ENCODE results near the gene TAS2R20. TPM values are rescaled to one million over a fixed set of nuclear protein-coding genes. Genes with fewer than 3 reads are reported as not detected.

TAS2R20 gene
- total RNA-seq, 1 experiment from 2014 or later = 0.81 TPM

DNA sequence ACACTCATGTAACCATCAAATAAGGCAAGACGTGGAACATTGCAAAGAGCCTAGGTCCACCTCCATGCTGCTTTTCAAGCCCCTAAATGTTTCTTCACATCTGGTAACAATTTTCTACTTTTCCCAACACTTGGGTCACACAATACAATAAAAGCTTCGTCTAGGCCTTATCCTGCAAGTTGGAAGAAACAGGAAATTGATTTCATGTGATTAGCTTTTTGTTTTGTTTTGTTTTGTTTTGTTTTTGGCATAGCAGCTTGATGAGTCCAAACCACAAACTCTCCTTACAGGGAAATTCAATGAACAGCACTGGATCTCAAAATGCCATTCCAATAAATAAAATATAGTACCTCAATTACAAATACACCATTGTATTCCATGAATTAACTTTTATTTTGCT is 30.7 kb downstream of the TAS2R20 start (continued):
- TF ChIP-seq TP53 (CRISPR knock-in tag; IDR thresholded peaks at IDR 0.05) (no peak), ATF6 (CRISPR knock-in tag; IDR thresholded peaks at IDR 0.05) (no peak), MXD4 (CRISPR knock-in tag; IDR thresholded peaks at IDR 0.05; ENCODE audit: borderline replicate concordance) (no peak), NFATC4 (CRISPR knock-in tag; IDR thresholded peaks at IDR 0.05) (no peak), OVOL2 (CRISPR knock-in tag; IDR thresholded peaks at IDR 0.05; ENCODE audit: borderline replicate concordance) (no peak), SMAD4 (CRISPR knock-in tag; IDR thresholded peaks at IDR 0.05) (no peak), GRHL2 (CRISPR knock-in tag; IDR thresholded peaks at IDR 0.05; ENCODE audit: insufficient replicate concordance, severe bottlenecking) (no peak)

DNA sequence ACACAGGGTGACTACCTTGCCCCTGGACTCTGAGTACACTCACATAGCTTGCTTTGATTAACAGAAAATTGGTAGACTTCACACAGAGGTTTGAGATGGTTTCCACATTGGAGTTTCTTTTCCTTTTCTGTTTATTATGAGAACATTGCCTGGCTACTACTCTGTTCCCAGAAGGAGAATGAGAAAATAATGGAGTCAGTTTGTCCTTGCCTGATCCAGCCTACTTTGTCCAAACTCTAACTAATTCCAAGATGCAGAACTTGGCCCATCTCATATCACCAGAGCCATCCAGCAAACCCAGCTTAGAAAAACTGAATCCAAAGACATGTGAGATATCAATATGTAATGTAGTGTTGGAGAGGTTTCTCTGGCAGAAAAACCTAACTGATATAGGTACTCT is 31.8 kb downstream of the TAS2R20 start:
- H3K4me1 Mint-ChIP-seq = no peaks in the 10 kb centered on the region
- POLR2A ChIA-PET = no interaction called here
- no peak for TF ChIP-seq NFYB (CRISPR knock-in tag; conservative IDR thresholded peaks at IDR 0.05; ENCODE audit: low read depth)
- TF ChIP-seq ZNF138 (CRISPR knock-in tag; conservative IDR thresholded peaks at IDR 0.05) = no peak
- no peak for TF ChIP-seq ATF1 (CRISPR knock-in tag; IDR thresholded peaks at IDR 0.05)
- TF ChIP-seq, protein P1, sequence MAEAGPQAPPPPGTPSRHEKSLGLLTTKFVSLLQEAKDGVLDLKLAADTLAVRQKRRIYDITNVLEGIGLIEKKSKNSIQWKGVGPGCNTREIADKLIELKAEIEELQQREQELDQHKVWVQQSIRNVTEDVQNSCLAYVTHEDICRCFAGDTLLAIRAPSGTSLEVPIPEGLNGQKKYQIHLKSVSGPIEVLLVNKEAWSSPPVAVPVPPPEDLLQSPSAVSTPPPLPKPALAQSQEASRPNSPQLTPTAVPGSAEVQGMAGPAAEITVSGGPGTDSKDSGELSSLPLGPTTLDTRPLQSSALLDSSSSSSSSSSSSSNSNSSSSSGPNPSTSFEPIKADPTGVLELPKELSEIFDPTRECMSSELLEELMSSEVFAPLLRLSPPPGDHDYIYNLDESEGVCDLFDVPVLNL (CRISPR knock-in tag; IDR thresholded peaks at IDR 0.05; ENCODE audit: borderline replicate concordance, low read depth) = no peak
- no peak for TF ChIP-seq ESRRA (CRISPR knock-in tag; IDR thresholded peaks at IDR 0.05; ENCODE audit: borderline replicate concordance)
- TF ChIP-seq KAT7 (CRISPR knock-in tag; IDR thresholded peaks at IDR 0.05; ENCODE audit: borderline replicate concordance) = no peak
- TF ChIP-seq ZNF423 (CRISPR knock-in tag; IDR thresholded peaks at IDR 0.05) = no peak
- TF ChIP-seq E2F5 (CRISPR knock-in tag; IDR thresholded peaks at IDR 0.05) = no peak
- no peak for TF ChIP-seq ATF2 (CRISPR knock-in tag; IDR thresholded peaks at IDR 0.05; ENCODE audit: borderline replicate concordance, low read depth)
- no peak for TF ChIP-seq ZNF219 (CRISPR knock-in tag; IDR thresholded peaks at IDR 0.05; ENCODE audit: borderline replicate concordance)

DNA sequence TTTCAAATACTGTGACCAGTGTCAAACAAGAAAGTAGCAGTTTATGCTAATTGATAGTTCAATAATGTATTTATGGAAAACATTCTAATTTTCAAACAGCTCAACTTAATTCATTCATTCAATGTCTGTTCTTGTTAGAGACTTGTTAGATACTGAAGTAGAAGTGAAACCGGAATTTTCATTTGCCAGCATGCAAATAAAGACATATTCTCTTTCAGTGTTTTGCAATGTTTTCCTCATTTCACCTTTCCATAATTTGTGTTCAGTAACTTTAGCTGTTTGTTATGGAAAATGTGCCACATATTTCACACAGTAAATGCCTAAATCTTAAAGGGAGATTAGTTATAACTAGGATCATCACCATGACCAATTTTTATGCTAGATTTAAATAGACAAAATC is 32.6 kb downstream of the TAS2R20 start:
- Mint-ChIP-seq H3K4me3 (no peak overlapping the region), H3K4me1 (no peaks in the 10 kb centered on the region), H3K27ac (no peak overlapping the region), H3K27me3 (ENCODE audit: low read depth) (no peaks in the 10 kb centered on the region), H3K36me3 (peaks cover 4% of the 10 kb centered on the region; the same call in 1 of the 2 replicates), H3K9me3 (peaks cover 9% of the 10 kb centered on the region)
- ChIA-PET CTCF (no interaction called here), POLR2A (no interaction called here)
- ATAC-seq (no peak), DNase-seq (ENCODE audit: low spot score) (no peak)
- TF ChIP-seq USF1 (CRISPR knock-in tag; IDR thresholded peaks at IDR 0.05) (no peak), SP1 (CRISPR knock-in tag; conservative IDR thresholded peaks at IDR 0.05) (no peak), OVOL2 (CRISPR knock-in tag; IDR thresholded peaks at IDR 0.05; ENCODE audit: borderline replicate concordance) (no peak), ESRRA (CRISPR knock-in tag; IDR thresholded peaks at IDR 0.05; ENCODE audit: borderline replicate concordance) (no peak), AR (CRISPR knock-in tag; IDR thresholded peaks at IDR 0.05) (no peak), TEAD1 (CRISPR knock-in tag; IDR thresholded peaks at IDR 0.05) (no peak), GTF2I (CRISPR knock-in tag; conservative IDR thresholded peaks at IDR 0.05) (no peak)
- TF ChIP-seq, protein P2, sequence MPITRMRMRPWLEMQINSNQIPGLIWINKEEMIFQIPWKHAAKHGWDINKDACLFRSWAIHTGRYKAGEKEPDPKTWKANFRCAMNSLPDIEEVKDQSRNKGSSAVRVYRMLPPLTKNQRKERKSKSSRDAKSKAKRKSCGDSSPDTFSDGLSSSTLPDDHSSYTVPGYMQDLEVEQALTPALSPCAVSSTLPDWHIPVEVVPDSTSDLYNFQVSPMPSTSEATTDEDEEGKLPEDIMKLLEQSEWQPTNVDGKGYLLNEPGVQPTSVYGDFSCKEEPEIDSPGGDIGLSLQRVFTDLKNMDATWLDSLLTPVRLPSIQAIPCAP (CRISPR knock-in tag; IDR thresholded peaks at IDR 0.05) = no peak

More for the DNA sequence above, 31.8 kb downstream of the TAS2R20 start:
- DNase-seq (ENCODE audit: low spot score) = no peak
- H3K4me3 Mint-ChIP-seq = no peak overlapping the region
- peaks cover 9% of the 10 kb centered on the region for H3K9me3 Mint-ChIP-seq
- peaks cover 4% of the 10 kb centered on the region; the same call in 1 of the 2 replicates for H3K36me3 Mint-ChIP-seq
- ATAC-seq = no peak
- CTCF ChIA-PET = no interaction called here
- H3K27ac Mint-ChIP-seq = no peak overlapping the region; the same call in 1 of the 2 replicates
- H3K27me3 Mint-ChIP-seq (ENCODE audit: low read depth) = no peaks in the 10 kb centered on the region
